CD14-positive monocyte (primary cell): ENCODE results near the gene USP3. TPM values are rescaled to one million over a fixed set of nuclear protein-coding genes. Genes with fewer than 3 reads are reported as not detected.

ENCODE experiments used
- DNase-seq, 3 donors: peaks; one replicate each; pipeline ENCODE4 v3.0.0-alpha.2; 2011 to 2022
- H2AFZ ChIP-seq: 2 replicates; pipeline ENCODE4 v1.6.0; 2012; ENCODE audit warnings: mild to moderate bottlenecking, low read depth, low read length, inconsistent platforms; ENCODE audit not compliant: insufficient read depth, poor library complexity, severe bottlenecking
- H3K27ac ChIP-seq, 2 donors: 1 replicate in 1 of 2; 2 replicates in 1 of 2; pipeline ENCODE4 v1.5.1; 2012 to 2013; ENCODE audit warnings: low read length in 2 of 2, control low read depth in 1 of 2, inconsistent platforms in 1 of 2, low read depth in 1 of 2, mild to moderate bottlenecking in 1 of 2
- H3K27me3 ChIP-seq, 2 donors: one replicate each; pipeline versions ENCODE4 v1.6.0 to v1.6.1; 2011 to 2013; ENCODE audit warnings: low read length in 2 of 2; ENCODE audit not compliant: control insufficient read depth in 2 of 2, insufficient read depth in 2 of 2
- H3K36me3 ChIP-seq, 2 donors: replicated peaks in 1 of 2; 1 replicate in 1 of 2; 2 replicates in 1 of 2; pipeline versions ENCODE4 v1.5.1 to v1.6.1; 2012 to 2013; ENCODE audit warnings: low read length in 2 of 2, control low read depth in 1 of 2, inconsistent platforms in 1 of 2, mild to moderate bottlenecking in 1 of 2; ENCODE audit not compliant: insufficient read depth in 2 of 2, control insufficient read depth in 1 of 2
- H3K4me1 ChIP-seq, 2 donors: 1 replicate in 1 of 2; 2 replicates in 1 of 2; pipeline versions ENCODE4 v1.5.1 to v1.6.1; 2012 to 2013; ENCODE audit warnings: low read length in 2 of 2, control low read depth in 1 of 2, inconsistent platforms in 1 of 2, mild to moderate bottlenecking in 1 of 2, moderate library complexity in 1 of 2; ENCODE audit not compliant: insufficient read depth in 2 of 2, control insufficient read depth in 1 of 2
- H3K4me2 ChIP-seq: replicated peaks from 2 replicates; pipeline ENCODE3; 2012; ENCODE audit warnings: low read length, moderate library complexity, mild to moderate bottlenecking; ENCODE audit not compliant: poor library complexity, severe bottlenecking; ENCODE audit errors: extremely low read depth
- H3K4me3 ChIP-seq, 3 experiments: fragments of 200-600 bp in 1 of 3; sonication (generic) in 1 of 3; replicated peaks in 1 of 3; 1 replicate in 2 of 3; 2 replicates in 1 of 3; pipeline ENCODE4 v1.5.1; 2011 to 2013; ENCODE audit warnings: low read length in 3 of 3, mild to moderate bottlenecking in 3 of 3, control low read depth in 2 of 3, low read depth in 2 of 3, inconsistent platforms in 1 of 3, moderate library complexity in 1 of 3
- H3K79me2 ChIP-seq: 2 replicates; pipeline ENCODE4 v1.6.0; 2012; ENCODE audit warnings: mild to moderate bottlenecking, control low read depth, inconsistent platforms, low read length, moderate library complexity; ENCODE audit not compliant: insufficient read depth
- H3K9ac ChIP-seq: 2 replicates; pipeline ENCODE4 v1.6.0; 2017; ENCODE audit warnings: low read length, mild to moderate bottlenecking; ENCODE audit not compliant: insufficient read depth, poor library complexity, severe bottlenecking
- H3K9me3 ChIP-seq, 2 donors: replicated peaks in 1 of 2; 1 replicate in 1 of 2; 2 replicates in 1 of 2; pipeline versions ENCODE4 v1.5.1 to v1.6.1; 2012 to 2013; ENCODE audit warnings: low read length in 2 of 2, control low read depth in 1 of 2; ENCODE audit not compliant: control insufficient read depth in 1 of 2, insufficient read depth in 1 of 2
- H4K20me1 ChIP-seq: 2 replicates; pipeline ENCODE4 v1.6.0; 2012; ENCODE audit warnings: mild to moderate bottlenecking, low read length, control low read depth, moderate library complexity; ENCODE audit not compliant: insufficient read depth
- H3K27ac Mint-ChIP-seq, 7 donors: one replicate each; pipeline ENCODE4 v1.8.0; 2020; ENCODE audit warnings: mild to moderate bottlenecking in 7 of 7, mixed read lengths in 7 of 7, moderate library complexity in 6 of 7, inconsistent platforms in 2 of 7
- H3K27me3 Mint-ChIP-seq, 3 donors: one replicate each; pipeline ENCODE4 v1.8.0; 2021 to 2022; ENCODE audit warnings: low read depth in 3 of 3, mild to moderate bottlenecking in 3 of 3, mixed read lengths in 3 of 3, moderate library complexity in 3 of 3, inconsistent platforms in 1 of 3
- H3K36me3 Mint-ChIP-seq, 2 donors: one replicate each; pipeline ENCODE4 v1.8.0; 2020; ENCODE audit warnings: mixed read lengths in 2 of 2, inconsistent platforms in 1 of 2, mild to moderate bottlenecking in 1 of 2
- H3K4me1 Mint-ChIP-seq: one replicate; pipeline ENCODE4 v1.8.0; 2020; ENCODE audit warnings: mild to moderate bottlenecking, mixed read lengths
- H3K4me3 Mint-ChIP-seq, 2 donors: one replicate each; pipeline ENCODE4 v1.8.0; 2020; ENCODE audit warnings: mild to moderate bottlenecking in 2 of 2, mixed read lengths in 2 of 2, moderate library complexity in 1 of 2
- H3K9me3 Mint-ChIP-seq, 7 donors: one replicate each; pipeline ENCODE4 v1.8.0; 2020 to 2022; ENCODE audit warnings: mixed read lengths in 7 of 7, mild to moderate bottlenecking in 6 of 7, moderate library complexity in 6 of 7, inconsistent platforms in 2 of 7
- CTCF ChIP-seq: fragments of 200-600 bp; IDR thresholded peaks from one replicate; pipeline ENCODE4 v1.8.0; 2022; ENCODE audit warnings: antibody characterized with exemption, mild to moderate bottlenecking
- WGBS: methylation state at CpG from one replicate; pipeline ENCODE4 v1.1.5; 2013; ENCODE audit warnings: missing lambda C conversion rate; ENCODE audit not compliant: insufficient coverage; 5-methylcytosine and 5-hydroxymethylcytosine counted together
- intact Hi-C, 2 donors: fragments of 100-400 bp; cut with micrococcal nuclease; formaldehyde crosslinking; loops; one replicate each; pipeline versions ENCODE4 v1.15.0 to v1.15.1; 2023
- polyA plus RNA-seq, 3 donors: library from polyadenylated mRNA; depleted of rRNA in 1 of 3; unstranded in 2 of 3; stranded (reverse) in 1 of 3; fragments of 300-500 nt in 2 of 3; fragments of >200 nt in 1 of 3; fragmentation: Illumina TruSeq in 2 of 3; gene quantifications; 1 replicate in 2 of 3; 2 replicates in 1 of 3; pipeline ENCODE4 v1.2.3, GENCODE V29; 2012 to 2021

The USP3 gene
- polyA plus RNA-seq, 3 donors = 91.4 to 167 (median 122) TPM

- Mint-ChIP-seq H3K27ac (peak overlapping the region in 5 of 7 donors; percentile 98 to 100 (median 99)), H3K36me3 (peaks cover 11 to 27% of the 10 kb centered on the region in 2 donors), H3K4me1 (peaks cover 91% of the 10 kb centered on the region), H3K9me3 (peaks cover 0 to 3% (median 0%) of the 10 kb centered on the region in 7 donors), H3K27me3 (peaks cover 0 to 9% (median 0%) of the 10 kb centered on the region in 3 donors), H3K4me3 (peak overlapping the region in 1 of 2 donors; percentile 73)
- no peak for DNase-seq
- H3K4me2 ChIP-seq = peak overlapping the region; percentile 85
- intact Hi-C loops = loop anchor here (1.0 to 2.0 kb wide), 2 partner anchors 8 to 13 kb away; partner anchors contain the start of gene USP3 (in 2 of the 2)
- H3K36me3 ChIP-seq = no peaks in the 10 kb centered on the region
- peak overlapping the region; percentile 95 to 100 for H3K27ac ChIP-seq
- no peak overlapping the region for H2AFZ ChIP-seq
- H3K9ac ChIP-seq = peak overlapping the region; percentile 59
- no peaks in the 10 kb centered on the region for H4K20me1 ChIP-seq
- H3K79me2 ChIP-seq = peaks cover 78% of the 10 kb centered on the region
- WGBS = no CpG with 5 or more reads among the region's 6 CpGs
- H3K4me3 ChIP-seq = peak overlapping the region in 1 of 3 experiments; percentile 83
- H3K9me3 ChIP-seq = no peaks in the 10 kb centered on the region
- TF ChIP-seq CTCF = no peak
- peaks cover 99 to 100% of the 10 kb centered on the region in 2 donors for H3K4me1 ChIP-seq
- H3K27me3 ChIP-seq = no peaks in the 10 kb centered on the region
Measured at GRCh38 chr15:63491979-63492378, 12.4 kb upstream of the USP3 start.

GRCh38 chr15:63492541-63493077 is 11.8 kb upstream of the USP3 start:
- Histone ChIP-seq H3K4me2 (peak overlapping the region; percentile 85), H3K4me1 (peaks cover 99 to 100% of the 10 kb centered on the region in 2 donors), H2AFZ (no peak overlapping the region), H3K9me3 (no peaks in the 10 kb centered on the region), H3K79me2 (peaks cover 79% of the 10 kb centered on the region), H3K4me3 (peak overlapping the region in 1 of 3 experiments; percentile 83), H3K27ac (peak overlapping the region; percentile 95 to 100), H3K9ac (peak overlapping the region; percentile 22), H4K20me1 (no peaks in the 10 kb centered on the region), H3K27me3 (no peaks in the 10 kb centered on the region), H3K36me3 (no peaks in the 10 kb centered on the region)
- Mint-ChIP-seq H3K4me3 (peak overlapping the region; percentile 26 to 41), H3K27me3 (peaks cover 0 to 9% (median 0%) of the 10 kb centered on the region in 3 donors), H3K9me3 (peaks cover 0 to 3% (median 0%) of the 10 kb centered on the region in 7 donors), H3K36me3 (peaks cover 11 to 27% of the 10 kb centered on the region in 2 donors), H3K27ac (peak overlapping the region in 5 of 7 donors; percentile 98 to 100 (median 99)), H3K4me1 (peaks cover 86% of the 10 kb centered on the region)
- TF ChIP-seq CTCF = no peak
- peak in 1 of 3 donors; percentile 50 for DNase-seq
- intact Hi-C loops = no loop called here
- no CpG with 5 or more reads among the region's 8 CpGs for WGBS
